ENCODE measurements around the gene ASTN2. TPM values are rescaled to one million over a fixed set of nuclear protein-coding genes. Genes with fewer than 3 reads are reported as not detected.

The ASTN2 gene
- total and polyA plus RNA-seq, 10 of the 15 experiments (the other 5 are each of a cell fraction or from before 2014, with no cell fraction given): 1.4 to 15.7 (median 7.0) TPM

DNA sequence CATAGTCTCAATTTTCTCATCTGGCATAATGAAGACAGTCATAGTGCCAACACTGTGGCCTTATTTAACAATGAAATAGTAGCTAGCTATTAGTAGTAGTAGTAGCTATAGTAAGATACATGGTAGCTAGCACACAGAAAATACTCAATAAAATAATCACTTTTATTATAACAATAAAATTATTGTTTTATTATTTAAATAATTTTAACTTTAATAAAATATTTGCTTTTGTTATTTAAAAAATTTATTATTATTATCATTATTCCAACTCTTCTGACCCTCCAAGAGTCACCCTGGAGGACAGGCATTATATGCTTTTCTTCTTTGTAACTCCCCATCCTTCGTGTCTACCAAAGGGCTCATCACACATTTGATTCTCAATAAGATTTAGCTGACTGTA lies 475.7 kb downstream of the ASTN2 start:
- Histone ChIP-seq H3K27ac (ENCODE audit: control insufficient read depth, insufficient read depth) (no peak overlapping the region), H3K36me3 (ENCODE audit: control insufficient read depth in 2 of 2, insufficient read depth in 2 of 2, low read length in 1 of 2) (no peaks in the 10 kb centered on the region), H3K4me3 (no peak overlapping the region), H4K20me1 (ENCODE audit: control insufficient read depth, insufficient read depth) (no peaks in the 10 kb centered on the region), H3K9me3 (replicated peaks; ENCODE audit: control insufficient read depth, insufficient read depth, low read length) (no peaks in the 10 kb centered on the region; the same call in 2 of the 3 replicates), H2AFZ (ENCODE audit: control insufficient read depth, low read depth, low read length) (no peak overlapping the region), H3K79me2 (ENCODE audit: control insufficient read depth, insufficient read depth, low read length) (no peaks in the 10 kb centered on the region), H3K4me2 (ENCODE audit: control insufficient read depth, insufficient read depth) (no peak overlapping the region), H3K27me3 (replicated peaks in 1 of 2; ENCODE audit: control insufficient read depth in 2 of 2, insufficient read depth in 2 of 2, low read length in 1 of 2) (no peaks in the 10 kb centered on the region), H3K9ac (ENCODE audit: control insufficient read depth, insufficient read depth, low read length) (no peak overlapping the region), H3K4me1 (ENCODE audit: control insufficient read depth, insufficient read depth, low read length) (peaks cover 17% of the 10 kb centered on the region)
- CTCF ChIA-PET: interaction anchor here (1.3 kb wide), 1 partner anchor 15 kb away, joined by 3 read pairs; no protein-coding TSS in a partner anchor
- DNase-seq (ENCODE audit: low read depth, low spot score) (no peak), ATAC-seq (no peak), FAIRE-seq (no peak)
- no peak for TF ChIP-seq RB1 (IDR thresholded peaks at IDR 0.05; ENCODE audit: borderline replicate concordance)
- no peak for TF ChIP-seq POLR2AphosphoS5 (IDR thresholded peaks at IDR 0.05; ENCODE audit: low read length)
- TF ChIP-seq, protein P1, sequence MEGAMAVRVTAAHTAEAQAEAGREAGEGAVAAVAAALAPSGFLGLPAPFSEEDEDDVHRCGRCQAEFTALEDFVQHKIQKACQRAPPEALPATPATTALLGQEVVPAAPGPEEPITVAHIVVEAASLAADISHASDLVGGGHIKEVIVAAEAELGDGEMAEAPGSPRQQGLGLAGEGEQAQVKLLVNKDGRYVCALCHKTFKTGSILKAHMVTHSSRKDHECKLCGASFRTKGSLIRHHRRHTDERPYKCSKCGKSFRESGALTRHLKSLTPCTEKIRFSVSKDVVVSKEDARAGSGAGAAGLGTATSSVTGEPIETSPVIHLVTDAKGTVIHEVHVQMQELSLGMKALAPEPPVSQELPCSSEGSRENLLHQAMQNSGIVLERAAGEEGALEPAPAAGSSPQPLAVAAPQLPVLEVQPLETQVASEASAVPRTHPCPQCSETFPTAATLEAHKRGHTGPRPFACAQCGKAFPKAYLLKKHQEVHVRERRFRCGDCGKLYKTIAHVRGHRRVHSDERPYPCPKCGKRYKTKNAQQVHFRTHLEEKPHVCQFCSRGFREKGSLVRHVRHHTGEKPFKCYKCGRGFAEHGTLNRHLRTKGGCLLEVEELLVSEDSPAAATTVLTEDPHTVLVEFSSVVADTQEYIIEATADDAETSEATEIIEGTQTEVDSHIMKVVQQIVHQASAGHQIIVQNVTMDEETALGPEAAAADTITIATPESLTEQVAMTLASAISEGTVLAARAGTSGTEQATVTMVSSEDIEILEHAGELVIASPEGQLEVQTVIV (IDR thresholded peaks at IDR 0.05; ENCODE audit: borderline replicate concordance, partially characterized antibody): no peak
- TF ChIP-seq SPI1 (IDR thresholded peaks at IDR 0.05; ENCODE audit: borderline replicate concordance, insufficient read depth, low read depth, low read length): no peak
- TF ChIP-seq WRNIP1 (IDR thresholded peaks at IDR 0.05; ENCODE audit: borderline replicate concordance, low read depth, low read length): no peak
- no peak for TF ChIP-seq EGR1 (IDR thresholded peaks at IDR 0.05; ENCODE audit: borderline replicate concordance in 1 of 2, low read depth in 2 of 2, low read length in 2 of 2)
- no peak for TF ChIP-seq ZZZ3 (IDR thresholded peaks at IDR 0.05; ENCODE audit: control insufficient read depth, insufficient read length, low read depth)
- no peak for TF ChIP-seq CREB1 (IDR thresholded peaks at IDR 0.05; ENCODE audit: low read depth)
- no peak for TF ChIP-seq YY1 (IDR thresholded peaks at IDR 0.05; ENCODE audit: low read depth, low read length)
- no peak for TF ChIP-seq IKZF1 (conservative IDR thresholded peaks at IDR 0.05)
- no peak for TF ChIP-seq MXI1 (IDR thresholded peaks at IDR 0.05; ENCODE audit: low read depth, low read length)
- TF ChIP-seq ZNF274 (IDR thresholded peaks at IDR 0.05; ENCODE audit: insufficient read depth, insufficient read length): no peak
- in situ Hi-C loops (cut with MboI) (no loop called here), intact Hi-C loops (cut with micrococcal nuclease; ENCODE audit: unreplicated experiment) (no loop called here)
- SMC1A ChIA-PET (ENCODE audit: uncharacterized antibody, unreplicated experiment): interaction anchor here (1.0 to 2.2 kb wide), 7 partner anchors 11 to 87 kb away, joined by 3 to 11 read pairs (median 4); no protein-coding TSS in a partner anchor
- BruUV-seq (replicated peaks): no TSS peak
- POLR2A ChIA-PET: interaction anchor here (1.5 kb wide), 1 partner anchor 14 kb away, joined by 4 read pairs; no protein-coding TSS in a partner anchor
- RAD21 ChIA-PET (ENCODE audit: unreplicated experiment): interaction anchor here (1.1 to 1.5 kb wide), 3 partner anchors 11 to 14 kb away, joined by 3 to 5 read pairs (median 4); no protein-coding TSS in a partner anchor
- 8% methylated on average over 1 of the region's 1 CpG for WGBS (ENCODE audit: insufficient coverage, insufficient replicate concordance, low lambda C conversion rate, missing lambda C conversion rate)
